IPS DF 19.7 (cell line): ENCODE results near the gene UCHL1.
"Not testable (repeated sequence)": the region's sequence is repeated elsewhere in the genome, so short reads cannot be mapped to it uniquely, and the experiment has no call there.

Experiments
- DNase-seq: peaks from one replicate; pipeline ENCODE4 v3.0.0-alpha.2; 2013; ENCODE audit warnings: low read depth, low spot score

The UCHL1 gene

GRCh38 chr4:41236508-41236907, 20.2 kb upstream of the UCHL1 start:
- no peak for DNase-seq

DNA sequence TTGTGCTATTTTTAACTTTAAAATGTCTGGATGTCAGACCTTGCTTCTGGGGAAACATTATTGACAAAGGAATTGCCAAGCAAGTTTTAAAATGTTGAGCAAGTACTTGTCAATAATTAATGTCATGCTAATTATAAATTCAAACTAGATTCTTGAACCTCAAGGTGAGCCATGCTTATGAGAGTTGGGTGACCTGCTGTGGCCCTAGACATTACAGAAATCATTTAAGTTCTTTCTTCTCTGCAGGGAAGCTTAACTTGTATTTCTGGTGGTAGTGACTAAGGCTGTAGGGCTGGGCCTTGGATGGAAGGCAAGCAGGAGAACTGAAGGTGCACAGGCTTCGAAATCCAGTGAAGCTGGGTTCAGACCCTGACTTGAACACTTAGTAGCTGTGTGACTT, 14.8 kb upstream of the UCHL1 start:
- no peak for DNase-seq

- no peak for DNase-seq
Measured at GRCh38 chr4:41245983-41246382, 10.7 kb upstream of the UCHL1 start.

DNA sequence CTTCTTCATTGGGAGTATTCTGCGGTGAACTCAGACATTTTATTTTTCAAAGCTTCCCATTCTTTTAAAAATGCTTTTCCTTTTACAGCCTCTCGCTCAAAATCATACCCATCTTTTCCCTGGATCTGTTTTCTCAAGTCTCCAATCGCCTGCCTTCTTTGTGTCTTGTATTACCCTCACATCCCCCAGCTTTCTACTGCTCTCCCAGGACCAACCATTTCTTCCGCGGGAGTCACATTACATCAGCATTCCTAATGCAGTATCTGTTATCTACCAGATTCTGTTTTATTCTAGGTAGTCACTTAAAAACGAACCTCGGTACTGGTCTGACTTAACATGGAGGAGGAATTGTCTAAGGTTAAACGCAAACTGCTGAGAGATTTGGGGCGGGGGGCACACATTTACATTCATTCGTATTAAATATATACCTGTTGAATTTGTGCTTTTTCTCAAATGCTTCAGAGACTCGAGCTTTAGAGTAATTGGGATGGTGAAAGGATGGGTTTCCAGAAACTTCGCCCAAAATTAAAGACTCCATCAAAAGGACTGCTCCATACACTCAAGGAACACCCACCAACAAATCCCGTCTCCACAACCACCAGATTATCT, 493 bp upstream of the UCHL1 start:
- DNase-seq, result no peak

GRCh38 chr4:41257257-41257901, 651 bp downstream of the UCHL1 start:
- DNase-seq, result no peak

GRCh38 chr4:41257906-41258305, 1.2 kb downstream of the UCHL1 start:
- no peak for DNase-seq

DNA sequence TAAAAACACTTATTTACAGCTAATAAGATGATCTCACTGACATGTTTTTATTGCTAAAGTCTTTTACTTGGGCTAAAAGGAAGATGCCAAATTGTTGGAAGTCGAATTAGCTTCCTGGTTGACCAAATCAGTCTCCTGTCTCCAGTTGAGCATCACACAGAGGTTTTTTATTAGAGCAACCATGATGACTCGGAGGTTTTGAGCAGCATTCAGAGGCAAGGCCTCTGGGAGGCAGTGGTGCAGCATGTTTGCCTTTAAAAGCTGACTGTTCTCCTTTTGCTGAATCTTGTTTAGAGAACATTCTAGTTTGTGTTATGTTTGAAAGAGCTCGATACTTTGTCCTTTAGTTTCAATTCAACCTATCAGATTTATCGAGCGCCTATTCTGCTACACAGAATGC, 2.1 kb downstream of the UCHL1 start:
- no peak for DNase-seq

GRCh38 chr4:41260116-41260733, 3.5 kb downstream of the UCHL1 start:
- no peak for DNase-seq

GRCh38 chr4:41262198-41262597, 5.5 kb downstream of the UCHL1 start:
- DNase-seq, result no peak

GRCh38 chr4:41264212-41264611, 7.5 kb downstream of the UCHL1 start:
- DNase-seq, result no peak

- no peak for DNase-seq
Measured at GRCh38 chr4:41267997-41268396, 11.3 kb downstream of the UCHL1 start.

DNA sequence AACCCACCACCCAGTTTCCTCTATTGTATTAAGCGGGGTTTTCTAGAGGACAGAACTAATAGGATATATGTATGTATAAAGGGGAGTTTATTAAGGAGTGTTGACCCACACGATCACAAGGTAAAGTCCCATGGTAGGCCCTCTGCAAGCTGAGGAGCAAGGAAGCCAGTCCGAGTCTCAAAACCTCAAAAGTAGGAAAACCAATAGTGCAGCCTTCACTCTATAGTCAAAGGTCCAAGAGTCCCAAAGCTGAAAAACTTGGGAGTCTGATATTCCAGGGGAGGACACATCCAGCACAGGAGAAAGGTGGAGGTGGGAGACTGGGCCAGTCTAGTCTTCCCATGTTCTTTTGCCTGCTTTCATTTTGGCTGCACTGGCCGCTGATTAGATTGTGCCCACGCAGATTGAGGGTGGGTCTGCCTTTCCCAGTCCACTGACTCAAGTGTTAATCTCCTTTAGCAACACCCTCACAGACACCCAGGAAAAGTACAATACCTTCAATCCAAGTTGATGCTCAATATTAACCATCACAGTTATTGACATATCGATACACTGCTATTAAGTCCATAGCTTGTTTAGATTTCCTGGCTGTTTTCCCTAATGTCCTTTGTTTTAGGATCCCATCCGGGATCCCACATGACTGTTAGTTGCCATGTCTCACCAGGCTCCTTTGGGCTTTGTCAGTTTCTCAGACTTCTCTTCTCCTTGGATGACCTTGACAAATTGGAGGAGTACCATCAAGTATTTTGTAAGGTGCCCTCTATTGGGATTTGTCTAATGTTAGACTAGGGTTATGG, 12.2 kb downstream of the UCHL1 start:
- no peak for DNase-seq

DNA sequence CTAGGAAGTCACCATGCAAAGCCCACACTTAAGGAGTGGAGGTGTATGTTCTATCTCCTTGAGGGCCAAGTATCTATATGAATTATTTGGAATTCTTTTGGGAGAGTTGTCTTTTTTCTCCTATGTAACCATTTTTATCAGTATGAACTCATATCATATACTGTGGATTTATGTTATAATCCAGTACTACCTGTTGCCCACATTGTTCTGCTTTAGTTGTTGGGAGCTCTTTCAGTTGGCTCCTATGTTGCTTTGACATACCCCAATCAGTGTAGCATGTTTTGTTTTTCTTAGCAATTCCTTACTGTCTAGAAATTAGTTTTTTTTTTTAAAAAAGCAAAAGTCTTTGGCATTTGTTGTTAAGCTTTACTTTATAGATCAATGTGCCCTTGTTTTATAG, 13.0 kb downstream of the UCHL1 start:
- DNase-seq, result no peak

- DNase-seq, result not testable (repeated sequence)
Measured at GRCh38 chr4:41275931-41276330, 19.2 kb downstream of the UCHL1 start.

- no peak for DNase-seq
Measured at GRCh38 chr4:41280010-41280409, 23.3 kb downstream of the UCHL1 start.

DNA sequence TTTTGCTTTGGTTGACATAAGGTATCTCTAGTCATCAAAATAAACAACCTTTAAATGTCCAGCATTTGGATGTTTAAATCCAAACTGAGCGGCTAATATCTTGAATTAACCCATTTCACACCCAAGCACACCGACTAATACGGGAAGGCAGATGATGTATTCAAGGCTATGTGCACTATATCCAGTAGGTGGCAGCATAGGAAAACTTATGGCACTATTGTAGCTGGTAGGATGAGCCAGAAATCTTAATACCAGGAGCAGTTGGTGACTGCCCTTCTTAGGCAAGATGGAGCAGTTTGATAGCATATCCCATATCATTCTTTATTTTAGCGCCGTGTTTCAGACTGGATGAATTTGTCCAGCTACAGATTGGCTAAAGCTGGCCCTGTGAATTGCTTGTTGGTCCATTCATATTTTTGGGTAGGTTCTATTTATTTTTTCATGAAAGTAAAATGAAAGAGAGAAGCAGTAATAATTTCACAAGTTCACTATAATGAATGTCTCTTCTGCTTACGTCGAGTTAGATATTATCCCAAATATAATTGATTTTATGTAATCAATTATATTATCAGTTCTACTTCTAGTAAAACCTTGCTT, 24.4 kb downstream of the UCHL1 start:
- no peak for DNase-seq

- DNase-seq, result no peak
Measured at GRCh38 chr4:41282366-41282765, 25.6 kb downstream of the UCHL1 start.

DNA sequence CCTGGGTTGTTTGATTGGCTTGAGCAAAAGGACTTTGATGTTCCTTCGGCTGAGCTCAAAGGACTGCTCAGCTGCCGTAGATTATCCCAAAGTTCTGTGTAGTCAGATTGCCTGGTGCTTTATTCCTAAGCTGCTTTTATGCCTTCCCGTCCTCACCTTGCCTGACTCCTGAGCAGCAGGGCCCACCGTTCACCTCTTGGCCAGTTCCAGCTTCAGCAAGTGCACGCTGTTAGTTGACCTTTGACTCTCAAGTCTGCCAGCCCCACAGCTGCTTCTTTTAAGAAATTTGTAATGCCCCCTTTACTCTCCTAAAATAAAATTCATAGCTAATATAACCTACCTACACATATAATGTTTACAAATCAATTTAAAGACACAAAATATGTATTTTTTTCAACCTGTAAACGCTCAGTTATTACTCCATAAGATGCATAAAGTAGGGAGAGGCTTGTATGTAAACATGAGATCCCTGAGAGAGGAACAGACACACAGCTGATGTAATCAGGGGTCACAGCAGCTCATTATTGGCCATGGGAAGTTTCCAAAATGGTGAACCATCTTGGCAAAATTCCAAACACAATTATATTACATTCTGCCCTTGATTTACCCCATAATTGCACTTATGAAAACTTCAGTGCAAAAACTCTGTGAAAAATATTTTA, 28.6 kb downstream of the UCHL1 start:
- no peak for DNase-seq

GRCh38 chr4:41285864-41286235, 29.1 kb downstream of the UCHL1 start:
- DNase-seq, result no peak

- no peak for DNase-seq
Measured at GRCh38 chr4:41287005-41287404, 30.3 kb downstream of the UCHL1 start.

GRCh38 chr4:41287852-41288251, 31.1 kb downstream of the UCHL1 start:
- no peak for DNase-seq

DNA sequence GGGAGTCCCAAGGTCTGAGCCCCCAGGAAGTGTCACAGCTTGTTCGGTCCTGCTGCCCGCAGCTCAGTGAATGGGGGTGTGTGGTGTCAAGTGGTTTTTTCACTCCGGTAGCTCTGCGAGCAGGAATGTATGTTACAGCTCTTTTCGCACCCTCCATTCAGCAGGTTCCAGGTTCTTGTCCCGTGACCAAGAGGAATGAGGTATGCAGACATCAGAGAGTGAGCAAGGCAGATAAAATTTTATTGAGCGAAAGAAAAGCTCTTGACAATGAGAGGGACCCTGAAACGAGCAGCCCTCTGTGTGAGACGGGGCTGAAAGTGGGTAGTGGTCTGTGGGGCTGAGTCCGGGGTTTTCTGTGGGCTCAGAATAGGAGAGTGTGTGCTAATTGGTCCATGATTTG, 31.5 kb downstream of the UCHL1 start:
- DNase-seq, result no peak
